ENCODE measurements around the gene MBD1. TPM values are rescaled to one million over a fixed set of nuclear protein-coding genes. Genes with fewer than 3 reads are reported as not detected.

Gene MBD1
- total and polyA plus RNA-seq, 10 of the 15 experiments (the other 5 are each of a cell fraction or from before 2014, with no cell fraction given), result 8.4 to 97.7 (median 59.9) TPM

- in situ Hi-C loops (cut with MboI) (no loop called here), intact Hi-C loops (cut with micrococcal nuclease; ENCODE audit: unreplicated experiment) (no loop called here)
- no TSS peak for BruUV-seq (replicated peaks)
- H3K4me1 ChIP-seq (ENCODE audit: control insufficient read depth, insufficient read depth, low read length), result peaks cover 32% of the 10 kb centered on the region
- ChIA-PET SMC1A (ENCODE audit: uncharacterized antibody, unreplicated experiment) (interaction anchor here (0.7 to 3.2 kb wide), 7 partner anchors 9 to 49 kb away, joined by 3 to 10 read pairs (median 5); no protein-coding TSS in a partner anchor), POLR2A (interaction anchor here (0.7 to 2.0 kb wide), 6 partner anchors 9 to 48 kb away, joined by 3 to 7 read pairs (median 4); no protein-coding TSS in a partner anchor), CTCF (interaction anchor here (0.8 kb wide), 1 partner anchor 13 kb away, joined by 3 read pairs; no protein-coding TSS in a partner anchor), RAD21 (ENCODE audit: unreplicated experiment) (interaction anchor here (1.3 kb wide), 1 partner anchor 19 kb away, joined by 3 read pairs; no protein-coding TSS in a partner anchor)
- FAIRE-seq, result no peak
- TF ChIP-seq SUPT20H (IDR thresholded peaks at IDR 0.05; ENCODE audit: borderline replicate concordance, control insufficient read depth, low read depth, low read length) (no peak), MEF2B (IDR thresholded peaks at IDR 0.05; ENCODE audit: partially characterized antibody, poor library complexity, severe bottlenecking) (peak; percentile 18)
- no peak for DNase-seq (ENCODE audit: low read depth, low spot score)
- H3K27ac ChIP-seq (ENCODE audit: control insufficient read depth, insufficient read depth), result peak overlapping the region; percentile 66
- peak overlapping the region; percentile 80 for H2AFZ ChIP-seq (ENCODE audit: control insufficient read depth, low read depth, low read length)
- no peaks in the 10 kb centered on the region for H3K79me2 ChIP-seq (ENCODE audit: control insufficient read depth, insufficient read depth, low read length)
- H3K9ac ChIP-seq (ENCODE audit: control insufficient read depth, insufficient read depth, low read length), result 0 out of 2 replicates have a peak overlapping the region, but pooled peaks have one; percentile 36
- H3K9me3 ChIP-seq (replicated peaks; ENCODE audit: control insufficient read depth, insufficient read depth, low read length), result peaks cover 14% of the 10 kb centered on the region; the same call in 2 of the 3 replicates
- ATAC-seq, result no peak
- no peaks in the 10 kb centered on the region; a peak in 1 of 4 replicates for H3K27me3 ChIP-seq (replicated peaks in 1 of 2; ENCODE audit: control insufficient read depth in 2 of 2, insufficient read depth in 2 of 2, low read length in 1 of 2)
- H4K20me1 ChIP-seq (ENCODE audit: control insufficient read depth, insufficient read depth), result no peaks in the 10 kb centered on the region
- peak overlapping the region; percentile 82 for H3K4me2 ChIP-seq (ENCODE audit: control insufficient read depth, insufficient read depth)
- H3K4me3 ChIP-seq, result peak overlapping the region; percentile 40; the same call in 1 of the 2 replicates
- no peaks in the 10 kb centered on the region for H3K36me3 ChIP-seq (ENCODE audit: control insufficient read depth in 2 of 2, insufficient read depth in 2 of 2, low read length in 1 of 2)
- WGBS (ENCODE audit: insufficient coverage, insufficient replicate concordance, low lambda C conversion rate, missing lambda C conversion rate), result 1% methylated on average over 8 of the region's 8 CpGs
Measured at GRCh38 chr18:50307400-50307737, 26.0 kb upstream of the MBD1 start.

DNA sequence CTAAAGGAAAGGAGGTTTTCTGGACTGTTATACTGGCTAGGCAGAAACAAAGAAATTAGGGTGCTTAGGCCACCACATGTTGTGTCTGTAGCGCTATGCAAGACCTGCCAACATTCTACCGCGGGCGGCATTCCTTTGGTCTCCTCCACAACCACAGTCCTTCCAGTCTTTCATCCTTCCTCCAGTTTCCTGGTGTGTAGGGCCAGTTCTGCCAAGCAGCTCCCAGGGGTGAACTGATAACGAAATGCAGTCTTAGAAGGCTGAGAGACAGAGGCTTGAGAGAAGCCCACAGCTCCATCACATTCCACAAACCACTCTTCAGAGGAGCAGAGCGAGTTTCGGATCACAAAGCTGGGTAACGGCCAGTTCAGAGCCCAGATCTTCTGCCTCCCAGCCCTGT is 25.6 kb upstream of the MBD1 start:
- Histone ChIP-seq H3K4me3 (peak overlapping the region; percentile 40; the same call in 1 of the 2 replicates), H3K4me2 (ENCODE audit: control insufficient read depth, insufficient read depth) (peak overlapping the region; percentile 82), H3K36me3 (ENCODE audit: control insufficient read depth in 2 of 2, insufficient read depth in 2 of 2, low read length in 1 of 2) (no peaks in the 10 kb centered on the region), H3K4me1 (ENCODE audit: control insufficient read depth, insufficient read depth, low read length) (peaks cover 27% of the 10 kb centered on the region), H3K27ac (ENCODE audit: control insufficient read depth, insufficient read depth) (peak overlapping the region; percentile 66), H3K9ac (ENCODE audit: control insufficient read depth, insufficient read depth, low read length) (no peak overlapping the region), H3K9me3 (replicated peaks; ENCODE audit: control insufficient read depth, insufficient read depth, low read length) (peaks cover 14% of the 10 kb centered on the region; the same call in 2 of the 3 replicates), H4K20me1 (ENCODE audit: control insufficient read depth, insufficient read depth) (no peaks in the 10 kb centered on the region), H3K27me3 (replicated peaks in 1 of 2; ENCODE audit: control insufficient read depth in 2 of 2, insufficient read depth in 2 of 2, low read length in 1 of 2) (no peaks in the 10 kb centered on the region; a peak in 1 of 4 replicates), H3K79me2 (ENCODE audit: control insufficient read depth, insufficient read depth, low read length) (no peaks in the 10 kb centered on the region), H2AFZ (ENCODE audit: control insufficient read depth, low read depth, low read length) (peak overlapping the region; percentile 30; the same call in 1 of the 2 replicates)
- no peak for DNase-seq (ENCODE audit: low read depth, low spot score)
- POLR2A ChIA-PET, result interaction anchor here (0.9 to 2.0 kb wide), 4 partner anchors 9 to 49 kb away, joined by 3 to 7 read pairs (median 5); no protein-coding TSS in a partner anchor
- CTCF ChIA-PET, result interaction anchor here (0.8 kb wide), 1 partner anchor 13 kb away, joined by 3 read pairs; no protein-coding TSS in a partner anchor
- no peak for FAIRE-seq
- intact Hi-C loops (cut with micrococcal nuclease; ENCODE audit: unreplicated experiment) (no loop called here), in situ Hi-C loops (cut with MboI) (no loop called here)
- BruUV-seq (replicated peaks), result no TSS peak
- WGBS (ENCODE audit: insufficient coverage, insufficient replicate concordance, low lambda C conversion rate, missing lambda C conversion rate), result 79% methylated on average over 8 of the region's 8 CpGs
- RAD21 ChIA-PET (ENCODE audit: unreplicated experiment), result interaction anchor here (1.3 kb wide), 1 partner anchor 18 kb away, joined by 3 read pairs; no protein-coding TSS in a partner anchor
- no peak for ATAC-seq
- SMC1A ChIA-PET (ENCODE audit: uncharacterized antibody, unreplicated experiment), result interaction anchor here (0.7 to 3.2 kb wide), 8 partner anchors 9 to 50 kb away, joined by 3 to 10 read pairs (median 5); no protein-coding TSS in a partner anchor
- TF ChIP-seq PAX5 (IDR thresholded peaks at IDR 0.05; ENCODE audit: borderline replicate concordance, low read depth, low read length) (no peak), EGR1 (IDR thresholded peaks at IDR 0.05; ENCODE audit: borderline replicate concordance in 1 of 2, low read depth in 2 of 2, low read length in 2 of 2) (no peak), ZBTB4 (CRISPR knock-in tag; IDR thresholded peaks at IDR 0.05) (no peak), PKNOX1 (IDR thresholded peaks at IDR 0.05) (no peak), SPI1 (IDR thresholded peaks at IDR 0.05; ENCODE audit: borderline replicate concordance, insufficient read depth, low read depth, low read length) (no peak), STAT1 (conservative IDR thresholded peaks at IDR 0.05) (no peak)

Data from GM12878 (cell line).